GM18505 (cell line): ENCODE data around the gene TECR.
"Not testable (repeated sequence)": the region's sequence is repeated elsewhere in the genome, so short reads cannot be mapped to it uniquely, and the experiment has no call there.

ENCODE experiments used
- ATAC-seq: cut with Tn5 transposase; IDR thresholded peaks from one replicate; pipeline ENCODE4 v1.9.1; 2021; ENCODE audit not compliant: unreplicated experiment
- POLR2A ChIP-seq: IDR thresholded peaks from 4 replicates; pipeline ENCODE4 v1.6.1; 2011; ENCODE audit warnings: borderline replicate concordance; ENCODE audit not compliant: insufficient read depth, insufficient read length; ENCODE audit errors: extremely low read depth

The TECR gene

DNA sequence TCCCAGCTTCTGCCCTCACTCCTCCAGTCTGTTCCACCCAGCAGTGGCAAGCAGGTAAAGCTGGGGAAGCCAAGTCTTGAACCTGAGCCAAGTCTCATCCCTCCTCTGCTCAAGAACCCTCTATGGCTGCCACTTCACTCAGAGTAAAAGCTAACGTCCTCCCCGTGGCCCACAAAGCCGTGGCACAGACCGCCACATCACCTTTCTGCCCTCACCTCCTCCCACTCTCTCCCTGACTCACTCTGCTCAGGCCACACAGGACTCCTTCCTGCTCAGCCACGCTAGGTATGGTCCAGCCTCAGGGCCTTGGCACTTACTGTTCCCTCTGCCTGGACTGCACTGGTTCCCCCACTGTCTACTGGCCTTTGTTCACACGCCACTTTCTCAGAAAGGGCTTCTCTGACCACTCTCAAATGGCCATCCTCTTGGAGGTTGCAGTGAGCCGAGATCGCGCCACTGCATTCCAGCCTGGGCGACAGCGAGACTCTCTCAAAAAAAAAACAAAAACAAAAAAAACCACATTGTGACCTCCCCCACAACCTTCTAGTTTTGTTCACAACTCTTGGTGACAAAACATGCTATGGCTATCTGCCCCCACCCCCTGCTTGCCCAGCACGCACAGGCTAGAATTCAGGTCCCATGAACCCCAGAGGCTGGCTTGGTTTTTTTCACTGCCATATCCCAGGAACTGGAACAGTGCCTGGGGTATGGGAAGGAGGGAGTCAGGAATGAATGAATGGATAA, 26.7 kb downstream of the TECR start:
- TF ChIP-seq POLR2A, result no peak
- ATAC-seq, result no peak

GRCh38 chr19:14556662-14557188, 27.3 kb downstream of the TECR start:
- no peak for TF ChIP-seq POLR2A
- ATAC-seq, result no peak

DNA sequence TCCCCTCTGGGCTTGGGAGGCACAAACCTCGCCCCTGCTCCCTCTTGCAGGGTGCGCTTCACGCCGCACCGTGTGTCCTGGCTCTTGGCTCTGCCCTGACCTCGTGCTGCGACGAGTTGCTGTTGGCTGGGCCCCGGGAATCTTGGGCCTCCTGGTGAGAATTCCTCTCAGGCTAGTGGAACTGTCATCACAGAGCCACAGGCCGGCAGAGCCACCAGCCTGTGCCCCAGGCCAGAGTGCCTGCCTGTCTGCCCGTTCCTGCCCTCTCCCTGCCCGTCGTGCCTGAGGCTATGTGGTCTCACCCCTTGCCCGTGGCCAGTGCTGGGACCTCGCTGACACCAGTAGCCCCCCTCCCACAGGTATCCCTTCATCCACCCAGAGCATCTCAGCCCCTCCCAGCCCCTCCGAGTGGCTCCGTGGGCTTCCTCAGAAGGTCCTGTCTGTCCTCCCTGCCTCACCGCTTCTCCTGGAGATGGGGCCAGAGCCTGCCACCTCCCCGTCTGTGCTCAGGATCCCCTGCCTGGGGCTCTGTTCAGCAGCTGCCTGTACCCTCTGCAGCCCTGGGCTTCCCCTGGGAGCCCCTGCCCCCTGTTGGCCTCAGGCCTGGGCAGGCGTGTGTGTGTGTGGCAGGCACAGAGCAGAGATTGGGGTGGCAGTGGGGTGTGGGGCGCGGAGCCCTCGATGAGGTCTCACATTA, 29.1 kb downstream of the TECR start:
- no peak for TF ChIP-seq POLR2A
- no peak for ATAC-seq

DNA sequence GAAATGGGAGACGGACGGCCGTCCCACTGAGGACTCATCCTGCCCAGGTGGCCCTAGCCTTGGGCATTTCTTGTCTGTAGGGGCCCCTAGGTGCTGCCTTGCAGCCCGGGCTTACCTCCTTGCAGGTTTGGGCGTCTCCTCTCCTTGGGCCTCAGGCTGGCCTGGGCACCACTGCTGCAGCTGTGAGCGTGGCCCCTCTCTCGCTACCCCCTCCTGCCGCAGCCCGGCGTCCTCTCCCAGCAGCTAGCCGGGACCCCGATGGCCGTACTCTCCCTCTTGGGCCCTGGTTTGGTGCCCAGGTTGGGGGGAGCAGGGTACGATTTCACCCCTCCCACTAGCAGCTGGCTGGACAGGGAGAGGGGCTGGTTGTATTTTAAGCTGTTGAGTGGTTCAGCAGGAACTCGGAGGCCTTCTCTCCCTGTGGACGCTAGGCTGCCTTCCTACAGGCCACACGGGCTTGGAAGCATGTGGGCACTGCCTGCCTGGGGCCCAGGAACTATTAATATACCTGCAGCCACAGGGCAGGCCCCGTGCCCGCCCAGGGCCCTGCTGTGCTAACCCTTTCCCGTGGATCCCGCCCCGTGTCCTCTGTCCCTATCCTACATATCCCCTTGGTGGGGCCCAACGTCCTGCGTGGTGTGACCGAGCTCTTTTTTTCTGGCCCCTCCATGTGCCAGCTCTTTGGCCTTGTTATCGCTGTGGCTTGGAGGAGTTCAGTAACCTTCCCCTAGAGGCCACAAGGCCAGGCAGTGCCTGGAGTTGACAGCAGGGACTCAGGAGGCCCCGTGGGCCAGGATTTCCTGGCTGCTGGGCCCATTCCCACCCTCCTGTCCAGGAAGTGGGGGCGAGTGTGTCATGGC, 30.8 kb downstream of the TECR start:
- no peak for TF ChIP-seq POLR2A
- no peak for ATAC-seq

DNA sequence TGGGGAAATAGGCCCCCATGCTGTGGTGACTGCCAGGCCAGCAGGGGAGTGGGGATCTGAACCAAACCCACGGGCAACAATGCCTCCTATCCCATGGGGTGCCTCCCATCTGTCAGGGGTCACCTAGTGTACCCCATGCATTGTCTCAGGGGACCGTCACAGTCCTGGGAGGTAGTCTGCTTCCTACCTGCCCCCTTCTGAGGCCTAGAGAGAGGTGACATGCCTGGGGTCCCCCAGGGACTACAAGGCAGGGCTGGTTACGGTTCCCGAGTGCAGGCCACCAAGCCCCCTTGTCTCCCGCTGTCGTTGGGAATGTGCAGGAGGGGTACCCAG, 31.3 kb downstream of the TECR start:
- ATAC-seq, result no peak
- TF ChIP-seq POLR2A, result no peak

DNA sequence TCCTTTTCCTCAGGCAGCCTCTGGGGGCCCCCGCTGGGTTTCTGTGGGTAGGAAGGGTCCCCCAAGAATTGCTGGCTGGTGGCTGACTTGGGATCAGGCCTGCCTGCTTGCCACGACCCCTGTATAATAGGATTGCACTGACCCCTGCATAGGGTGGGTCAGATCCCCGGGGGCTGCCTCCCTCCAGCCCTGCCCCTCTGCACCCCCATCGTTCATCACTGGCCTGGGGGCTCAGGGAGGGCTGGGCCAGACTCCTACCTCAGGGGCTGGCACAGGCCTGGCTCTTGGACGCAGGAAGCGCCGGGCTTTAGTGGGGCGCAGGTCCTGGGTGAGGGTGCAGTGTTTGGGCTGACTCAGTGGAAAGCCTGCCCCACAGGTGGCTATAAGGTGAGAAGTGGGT, 31.9 kb downstream of the TECR start:
- no peak for TF ChIP-seq POLR2A
- no peak for ATAC-seq

DNA sequence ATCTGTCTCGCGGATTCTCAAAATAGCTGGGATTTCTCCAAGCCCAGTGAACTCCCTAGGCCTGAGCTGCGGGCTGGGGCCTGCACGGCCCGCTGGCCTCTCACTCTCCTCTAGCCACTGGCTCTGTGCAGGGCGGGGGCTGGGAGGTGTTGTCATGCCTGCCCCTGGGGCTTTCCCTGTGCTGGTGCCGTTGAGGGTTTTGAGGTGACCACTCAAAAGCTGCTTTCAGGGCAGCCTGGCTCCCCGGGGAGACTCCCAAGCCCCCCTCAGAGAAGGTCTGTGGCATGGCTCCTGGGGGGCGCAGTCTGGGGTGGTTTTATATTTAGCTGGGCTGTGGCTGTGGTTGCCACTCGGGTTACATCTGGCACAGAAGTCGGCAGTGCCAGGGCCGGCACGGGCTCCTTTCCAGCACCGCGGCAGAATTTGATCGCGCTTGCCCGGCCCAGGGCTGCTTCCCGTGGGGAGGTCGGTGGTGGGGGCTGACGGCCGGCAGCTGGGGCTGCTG, 32.5 kb downstream of the TECR start:
- no peak for TF ChIP-seq POLR2A
- ATAC-seq, result no peak

- ATAC-seq, result no peak
- no peak for TF ChIP-seq POLR2A
Observed at GRCh38 chr19:14562660-14563589, 33.5 kb downstream of the TECR start.

- no peak for TF ChIP-seq POLR2A
- ATAC-seq, result no peak
Observed at GRCh38 chr19:14563590-14563926, 34.2 kb downstream of the TECR start.

- ATAC-seq, result no peak
- no peak for TF ChIP-seq POLR2A
Observed at GRCh38 chr19:14563989-14564651, 34.7 kb downstream of the TECR start.

DNA sequence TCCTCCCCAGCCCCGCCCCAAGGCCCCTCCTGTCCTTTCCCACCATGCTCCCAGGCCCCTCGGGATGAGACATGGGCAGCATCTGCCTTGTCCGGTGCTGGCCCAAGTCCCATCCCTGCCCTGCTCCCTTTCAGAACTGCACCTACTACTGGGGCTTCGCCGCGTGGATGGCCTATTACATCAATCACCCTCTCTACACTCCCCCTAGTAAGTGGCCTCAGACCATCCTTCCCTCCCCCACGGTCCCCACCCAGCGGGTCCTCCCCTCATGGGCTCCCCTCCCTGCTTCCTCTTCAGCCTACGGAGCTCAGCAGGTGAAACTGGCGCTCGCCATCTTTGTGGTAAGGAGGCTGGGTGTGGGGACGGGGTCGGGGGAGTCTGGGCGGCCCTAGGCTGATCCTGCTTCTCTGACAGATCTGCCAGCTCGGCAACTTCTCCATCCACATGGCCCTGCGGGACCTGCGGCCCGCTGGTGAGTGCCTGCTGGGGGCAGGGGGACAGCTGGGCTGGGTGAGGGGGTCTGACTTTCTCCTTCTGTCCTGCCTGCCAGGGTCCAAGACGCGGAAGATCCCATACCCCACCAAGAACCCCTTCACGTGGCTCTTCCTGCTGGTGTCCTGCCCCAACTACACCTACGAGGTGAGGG, 35.4 kb downstream of the TECR start:
- not testable (repeated sequence) for ATAC-seq

GRCh38 chr19:14565298-14565679, 35.9 kb downstream of the TECR start:
- no peak for TF ChIP-seq POLR2A
- ATAC-seq, result no peak
